C4-2B (cell line): ENCODE measurements around the gene DENND5B.

ENCODE experiments used
- CTCF ChIP-seq: fragments of 450-650 bp; conservative IDR thresholded peaks from 2 replicates; pipeline ENCODE4 v1.5.1; 2017; ENCODE audit warnings: mild to moderate bottlenecking
- ZFX ChIP-seq: fragments of 450-650 bp; IDR thresholded peaks from 2 replicates; pipeline ENCODE4 v1.6.1; 2017

DNA sequence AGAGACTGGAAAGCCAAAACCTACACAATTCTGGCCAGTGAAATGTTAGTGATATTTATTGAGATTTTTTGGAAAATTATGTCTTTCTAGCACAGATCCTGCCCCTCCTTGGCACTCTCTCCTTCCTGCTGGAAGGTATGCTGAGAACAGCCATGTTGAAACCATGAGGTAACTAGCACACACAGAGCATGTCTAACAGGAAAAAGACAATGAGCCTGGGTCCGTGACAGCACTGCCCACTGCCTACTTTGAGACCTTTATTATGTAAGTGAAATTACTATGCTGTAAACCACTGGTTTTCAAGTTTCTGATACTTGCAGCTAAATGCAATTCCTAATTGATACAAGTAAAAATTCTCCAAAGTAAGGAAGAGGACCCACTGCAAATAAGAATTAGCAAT, 183.4 kb downstream of the DENND5B start:
- no peak for TF ChIP-seq CTCF
- TF ChIP-seq ZFX = no peak
